A172 (cell line): ENCODE measurements around the gene SPPL2A. TPM values are rescaled to one million over a fixed set of nuclear protein-coding genes. Genes with fewer than 3 reads are reported as not detected.
"Not testable (repeated sequence)": the region's sequence is repeated elsewhere in the genome, so short reads cannot be mapped to it uniquely, and the experiment has no call there.

Source experiments
- DNase-seq: peaks from one replicate; pipeline ENCODE4 v3.0.0-alpha.2; 2015; ENCODE audit warnings: low spot score
- total RNA-seq: library from RNA; depleted of rRNA; stranded (reverse); fragments of >200 nt; shearing (Covaris generic); gene quantifications from 2 replicates; pipeline ENCODE4 v1.2.3, GENCODE V29; 2014; rRNA removed

The SPPL2A gene, protein sequence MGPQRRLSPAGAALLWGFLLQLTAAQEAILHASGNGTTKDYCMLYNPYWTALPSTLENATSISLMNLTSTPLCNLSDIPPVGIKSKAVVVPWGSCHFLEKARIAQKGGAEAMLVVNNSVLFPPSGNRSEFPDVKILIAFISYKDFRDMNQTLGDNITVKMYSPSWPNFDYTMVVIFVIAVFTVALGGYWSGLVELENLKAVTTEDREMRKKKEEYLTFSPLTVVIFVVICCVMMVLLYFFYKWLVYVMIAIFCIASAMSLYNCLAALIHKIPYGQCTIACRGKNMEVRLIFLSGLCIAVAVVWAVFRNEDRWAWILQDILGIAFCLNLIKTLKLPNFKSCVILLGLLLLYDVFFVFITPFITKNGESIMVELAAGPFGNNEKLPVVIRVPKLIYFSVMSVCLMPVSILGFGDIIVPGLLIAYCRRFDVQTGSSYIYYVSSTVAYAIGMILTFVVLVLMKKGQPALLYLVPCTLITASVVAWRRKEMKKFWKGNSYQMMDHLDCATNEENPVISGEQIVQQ
- 87.4 and 197 TPM in 2 replicates for total RNA-seq

DNA sequence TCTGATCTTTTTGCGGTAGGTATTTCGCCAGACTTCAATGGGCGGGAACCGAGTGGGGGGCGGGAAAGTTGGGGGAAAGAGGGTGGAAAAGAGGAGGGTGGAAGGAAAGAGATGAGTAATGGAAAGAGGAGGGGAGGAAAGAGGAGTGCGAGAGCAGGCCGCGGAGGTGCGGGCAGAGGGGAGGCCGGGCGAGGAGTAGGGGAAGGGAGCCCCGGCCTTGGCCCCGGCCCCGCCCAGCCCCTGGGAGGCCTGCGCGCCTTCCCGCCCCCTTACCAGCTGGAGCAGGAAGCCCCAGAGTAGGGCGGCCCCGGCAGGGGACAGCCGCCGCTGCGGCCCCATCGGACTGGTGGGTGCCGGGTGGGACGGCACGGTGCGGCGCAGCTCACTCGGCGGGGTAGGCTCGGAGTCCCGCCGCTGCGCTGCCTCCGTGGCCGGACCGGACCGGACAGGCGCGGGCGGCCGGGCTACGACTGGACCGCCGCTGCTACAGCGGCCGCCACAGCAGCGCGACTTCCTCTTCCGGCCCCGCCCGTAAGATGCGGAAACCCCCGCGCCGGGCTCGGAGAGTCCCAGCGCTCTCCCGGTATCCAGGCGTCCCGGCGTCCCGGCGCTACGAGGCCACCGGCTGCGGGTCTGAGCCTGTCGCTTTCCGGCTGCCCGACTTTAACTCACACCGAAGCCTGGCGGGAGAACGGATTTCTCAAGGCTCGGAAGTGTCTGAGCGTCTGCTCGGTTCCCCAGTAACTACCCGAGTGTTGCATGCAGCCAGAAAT lies at the start of gene SPPL2A:
TSS of gene SPPL2A (minus strand) at position 512 of the 773 bp plus-strand sequence. CDS start at position 339, 173 bp downstream.
- peak; percentile 86 for DNase-seq

DNA sequence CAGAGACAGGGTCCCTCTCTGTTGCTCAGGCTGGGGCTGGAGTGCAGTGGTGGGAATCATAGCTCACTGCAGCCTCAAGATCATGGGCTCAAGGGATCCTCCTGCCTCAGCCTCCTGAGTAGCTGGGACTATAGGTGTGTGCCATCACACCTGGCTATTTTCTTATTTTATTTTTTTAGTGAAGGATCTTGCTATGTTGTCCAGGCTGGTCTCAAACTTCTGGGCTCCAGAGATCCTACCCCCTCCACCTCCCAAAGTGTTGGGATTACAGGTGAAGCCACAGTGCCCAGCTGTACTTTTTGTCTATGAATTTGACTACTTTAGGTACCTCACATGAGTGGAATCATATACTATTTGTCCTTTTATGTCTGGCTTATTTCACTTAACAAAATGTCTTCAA lies 49.1 kb upstream of the SPPL2A start:
- DNase-seq, result no peak

DNA sequence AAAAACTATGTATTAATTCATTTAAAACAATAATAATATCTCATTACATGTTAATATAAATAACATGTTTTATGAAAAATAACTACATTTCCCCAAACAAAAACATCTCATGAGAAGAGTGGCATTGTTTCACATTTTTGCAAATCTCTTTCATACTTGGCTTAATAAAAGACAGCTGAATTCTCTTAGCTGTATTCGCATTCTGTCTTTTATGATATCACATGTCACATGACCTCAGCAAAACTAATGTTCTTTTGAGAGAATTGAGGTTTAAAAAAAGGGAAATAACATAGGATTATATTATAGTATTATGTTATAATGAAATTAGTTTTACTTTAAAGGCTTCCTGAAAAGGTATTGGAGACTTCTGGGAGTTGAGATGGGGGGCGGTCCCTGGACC lies 48.4 kb upstream of the SPPL2A start:
- no peak for DNase-seq

DNA sequence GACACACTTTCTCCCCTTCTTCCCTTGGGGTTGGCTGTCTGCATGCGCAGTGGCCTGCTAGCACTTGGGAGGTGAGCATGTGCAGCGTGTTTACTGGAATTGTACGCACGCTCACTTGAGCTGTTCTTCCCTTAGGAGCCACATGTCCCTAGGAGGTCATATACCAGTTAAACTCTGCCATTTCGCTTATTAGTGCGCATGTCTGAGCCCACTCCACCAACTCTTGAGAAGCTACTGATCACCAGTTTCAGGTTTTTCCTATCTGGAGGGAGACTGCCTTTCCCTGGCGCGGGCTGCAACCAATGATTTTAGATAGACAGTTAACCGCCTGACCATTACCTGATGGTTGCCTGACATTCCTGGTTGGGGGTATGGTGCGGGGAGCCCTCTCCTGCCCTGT lies 47.6 kb upstream of the SPPL2A start:
- DNase-seq, result no peak

DNA sequence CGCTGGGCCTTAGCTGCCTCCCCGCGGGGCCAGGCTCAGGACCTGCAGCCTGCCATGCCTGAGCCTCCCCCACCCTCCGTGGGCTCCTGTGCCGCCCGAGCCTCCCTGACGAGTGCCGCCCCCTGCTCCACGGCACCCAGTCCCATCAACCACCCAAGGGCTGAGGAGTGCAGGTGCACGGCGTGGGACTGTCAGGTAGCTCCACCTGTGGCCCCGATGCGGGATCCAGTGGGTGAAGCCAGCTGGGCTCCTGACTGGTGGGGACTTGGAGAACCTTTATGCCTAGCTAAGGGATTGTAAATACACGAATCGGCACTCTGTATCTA lies 46.6 kb upstream of the SPPL2A start:
- not testable (repeated sequence) for DNase-seq

DNA sequence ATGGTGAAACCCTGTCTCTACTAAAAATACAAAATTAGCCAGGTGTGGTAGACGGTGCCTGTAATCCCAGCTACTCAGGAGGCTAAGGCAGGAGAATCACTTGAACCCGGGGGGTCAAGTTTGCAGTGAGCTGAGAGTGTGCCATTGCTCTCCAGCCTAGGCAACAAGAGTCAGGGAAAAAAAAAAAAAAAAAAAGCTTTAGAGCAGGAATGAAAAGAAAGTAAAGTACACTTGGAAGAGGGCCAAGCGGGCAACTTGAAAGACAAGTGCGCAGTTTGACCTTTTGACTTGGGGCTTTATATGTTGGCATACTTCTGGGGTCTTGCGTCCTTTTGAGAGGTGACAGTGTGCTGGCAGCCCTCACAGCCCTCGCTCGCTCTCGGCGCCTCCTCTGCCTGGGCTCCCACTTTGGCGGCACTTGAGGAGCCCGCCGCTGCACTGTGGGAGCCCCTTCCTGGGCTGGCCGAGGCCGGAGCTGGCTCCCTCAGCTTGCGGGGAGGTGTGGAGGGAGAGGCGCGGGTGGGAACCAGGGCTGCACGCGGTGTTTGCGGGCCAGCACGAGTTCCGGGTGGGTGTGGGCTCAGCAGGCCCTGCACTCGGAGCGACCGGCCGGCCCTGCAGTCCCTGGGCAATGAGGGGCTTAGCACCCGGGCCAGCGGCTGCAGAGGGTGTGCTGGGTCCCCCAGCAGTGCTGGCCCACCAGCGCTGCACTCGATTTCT lies 46.1 kb upstream of the SPPL2A start:
- DNase-seq, result not testable (repeated sequence)

DNA sequence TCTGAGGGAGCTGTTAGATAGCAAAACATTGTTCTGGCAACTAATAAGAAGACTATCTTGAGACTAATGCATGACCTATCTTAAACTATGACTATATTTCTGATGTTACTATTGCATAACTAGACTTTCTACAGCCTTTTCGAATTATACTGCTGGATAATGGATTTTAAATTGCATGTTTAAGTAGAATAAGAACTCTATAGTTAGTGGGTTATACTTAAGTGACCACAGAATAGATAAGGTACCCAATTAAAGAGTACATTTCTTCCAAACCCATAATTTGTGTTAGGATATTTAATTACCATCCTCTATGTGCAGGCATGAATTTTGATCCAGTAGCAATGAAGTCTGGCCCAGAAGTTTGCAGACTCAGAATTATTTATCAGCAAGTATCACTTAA lies 44.6 kb upstream of the SPPL2A start:
- no peak for DNase-seq

DNA sequence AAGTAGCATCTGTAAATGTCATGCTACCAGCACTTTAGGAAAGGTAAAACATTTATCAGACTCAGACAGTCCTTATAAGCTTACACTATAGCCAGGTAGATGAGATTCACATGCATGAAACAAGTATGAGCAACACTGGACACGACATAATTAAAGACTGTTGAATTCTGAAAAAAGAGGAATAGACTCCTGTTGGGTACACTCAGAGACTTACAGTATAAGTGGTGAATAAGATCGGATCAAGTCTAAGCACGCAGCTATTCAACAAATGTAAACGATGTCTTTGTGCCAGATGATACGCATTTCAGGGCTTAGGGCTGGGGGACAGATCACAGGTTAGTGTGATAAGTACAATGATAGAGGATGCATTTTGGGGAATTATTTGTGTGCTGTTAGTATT lies 43.2 kb upstream of the SPPL2A start:
- no peak for DNase-seq

DNA sequence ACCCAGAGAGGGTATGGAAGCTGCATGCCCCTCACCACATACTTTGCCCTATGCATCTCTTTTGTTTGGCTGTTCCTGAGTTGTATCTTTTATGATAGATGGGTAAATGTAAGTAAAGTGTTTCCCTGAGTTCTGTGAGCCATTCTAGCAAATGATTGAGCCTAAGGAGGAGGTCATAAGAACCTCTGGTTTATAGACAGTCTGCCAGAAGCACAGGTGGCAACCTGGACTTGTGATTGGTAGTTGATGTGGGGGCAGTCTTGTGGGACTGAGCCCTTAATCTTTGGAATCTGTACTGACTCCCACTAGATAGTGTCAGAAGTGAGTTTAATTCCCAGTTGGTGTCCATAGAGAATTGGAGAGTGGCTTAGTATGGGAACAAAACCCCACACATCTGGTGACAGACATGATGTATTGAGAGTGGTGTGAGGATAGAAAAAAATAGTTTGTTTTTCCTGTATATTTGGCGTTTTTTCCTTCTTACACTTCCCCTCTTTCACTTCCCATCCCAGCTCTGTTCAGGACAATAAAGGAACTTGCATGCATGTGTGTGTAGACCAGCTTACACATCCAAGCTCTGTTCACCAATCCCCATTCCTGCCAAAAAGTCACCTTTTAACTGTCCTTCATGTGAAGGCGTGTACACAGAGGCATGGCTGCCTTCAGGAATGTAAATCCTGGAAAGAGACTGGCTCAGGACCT lies 38.1 kb upstream of the SPPL2A start:
- no peak for DNase-seq

DNA sequence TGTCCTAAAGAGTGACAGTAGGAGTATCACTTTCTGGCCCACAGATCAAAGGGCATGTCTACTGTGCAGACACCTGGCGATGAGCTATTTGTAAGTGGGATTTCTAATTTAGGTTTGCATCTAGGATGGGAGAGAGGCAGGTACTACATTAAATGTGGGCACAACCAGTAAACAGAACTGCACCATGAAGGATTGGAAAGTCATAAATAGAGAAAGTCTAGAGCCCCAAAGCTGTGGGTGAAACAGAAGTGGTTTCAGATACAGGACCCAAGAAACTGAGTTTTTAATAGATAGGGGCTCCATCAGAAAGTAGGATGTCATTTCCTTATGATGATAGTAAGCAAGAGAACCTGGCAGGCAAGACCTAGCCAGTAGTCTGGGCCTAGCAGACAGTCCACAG lies 35.2 kb upstream of the SPPL2A start:
- DNase-seq, result no peak

DNA sequence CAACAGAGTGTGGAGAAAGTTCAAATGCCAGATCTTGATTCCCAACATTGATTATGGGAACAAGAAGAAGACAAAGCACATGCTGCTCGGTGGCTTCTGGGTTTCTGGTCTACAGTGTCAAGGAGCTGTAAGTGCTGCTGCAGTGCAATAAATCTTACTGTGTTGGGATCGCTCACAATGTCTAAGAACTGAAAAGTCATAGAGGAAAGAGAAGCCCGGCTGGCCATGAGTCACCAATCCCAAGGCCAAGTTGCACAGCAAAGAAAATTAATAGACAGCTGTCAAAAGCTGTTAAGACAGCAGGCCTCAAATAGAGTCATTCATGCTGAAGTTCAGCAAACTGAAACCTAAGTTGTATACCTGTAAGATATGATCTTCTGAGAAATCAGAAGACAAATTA lies 33.2 kb upstream of the SPPL2A start:
- DNase-seq, result peak; percentile 6

DNA sequence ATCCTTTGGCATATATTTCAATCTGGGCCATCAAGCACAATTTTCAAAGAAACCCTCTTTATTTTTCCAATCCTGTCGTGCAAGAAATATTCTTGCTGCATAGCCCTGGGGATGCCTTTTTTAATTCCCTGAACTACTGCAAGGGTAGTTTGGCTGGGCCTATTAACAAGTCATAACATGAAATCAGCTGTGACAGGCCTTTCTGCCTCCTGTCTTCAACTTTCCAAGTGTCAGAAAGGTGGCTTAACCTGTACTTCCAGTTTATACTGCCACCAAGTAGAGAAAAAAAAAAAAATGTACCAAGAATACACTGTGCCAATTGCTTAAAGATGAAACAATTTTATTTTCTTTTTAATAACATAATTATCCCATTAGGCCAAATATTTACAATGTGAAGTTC lies 32.4 kb upstream of the SPPL2A start:
- DNase-seq, result no peak

DNA sequence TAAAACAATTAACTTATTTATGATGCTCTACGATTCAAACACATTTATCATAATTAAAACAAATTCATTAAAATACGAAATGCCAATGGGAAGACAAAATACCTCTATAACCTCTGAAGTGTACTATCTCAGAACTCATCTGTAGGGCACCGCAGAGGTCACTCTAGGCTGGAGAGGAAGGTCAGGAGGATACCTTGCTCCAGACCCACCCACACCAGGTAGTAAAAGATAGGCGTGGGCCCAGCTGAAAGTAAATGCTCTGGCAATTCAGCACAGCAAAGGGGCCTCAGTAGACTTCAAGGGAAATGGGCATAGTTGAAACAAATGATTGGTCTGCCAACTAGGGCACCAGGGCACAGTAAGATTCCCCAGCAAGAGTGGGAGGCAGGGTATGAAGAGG lies 26.0 kb upstream of the SPPL2A start:
- DNase-seq, result no peak

DNA sequence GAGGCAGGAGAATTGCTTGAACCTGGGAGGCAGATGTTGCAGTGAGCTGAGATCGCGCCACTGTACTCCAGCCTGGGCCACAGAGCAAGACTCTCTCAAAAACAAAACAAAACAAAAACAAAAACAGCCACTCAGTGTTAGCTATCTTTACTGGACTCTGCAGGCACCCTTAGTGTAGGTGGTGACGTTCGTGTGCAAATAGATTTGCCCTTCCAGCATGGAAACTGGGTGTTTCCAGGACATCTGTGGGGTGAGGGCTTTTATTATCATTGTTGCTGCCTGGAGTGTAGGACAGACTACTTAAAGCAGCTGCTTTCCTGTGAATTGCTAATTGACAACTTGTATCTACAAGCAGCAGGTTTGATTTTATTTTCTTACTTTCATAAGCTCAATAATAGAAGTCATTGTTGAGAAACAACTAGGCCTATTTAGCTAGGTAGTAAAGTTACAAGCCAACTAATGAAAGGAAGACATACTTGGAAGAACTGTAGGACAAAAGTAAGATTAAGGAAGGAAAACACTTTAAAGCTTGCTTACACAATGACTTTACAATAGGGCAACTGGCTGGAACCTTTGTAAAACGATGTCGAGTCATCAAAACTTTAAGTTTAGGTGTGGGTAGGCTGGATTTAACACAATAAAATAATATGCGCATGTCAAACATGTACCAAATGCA lies 25.4 kb upstream of the SPPL2A start:
- DNase-seq, result no peak

DNA sequence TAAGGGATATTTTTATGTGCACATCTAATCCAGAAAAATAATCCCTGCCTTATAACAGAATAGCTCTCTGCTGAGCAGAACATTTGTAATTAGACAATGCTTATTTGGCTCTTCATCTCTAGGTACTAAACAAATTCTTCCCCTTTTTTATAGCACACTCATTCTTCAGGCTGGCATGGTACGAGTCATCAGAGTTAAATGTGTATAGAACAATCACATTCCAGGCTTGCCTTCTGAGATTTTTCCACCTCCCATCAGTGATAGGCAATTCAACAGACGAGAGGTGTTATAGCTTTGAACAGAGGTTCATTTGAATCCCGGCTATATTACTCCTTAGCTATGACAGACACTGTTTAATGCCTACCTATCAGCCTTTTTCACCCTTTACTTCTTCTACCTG lies 21.4 kb upstream of the SPPL2A start:
- DNase-seq, result no peak

DNA sequence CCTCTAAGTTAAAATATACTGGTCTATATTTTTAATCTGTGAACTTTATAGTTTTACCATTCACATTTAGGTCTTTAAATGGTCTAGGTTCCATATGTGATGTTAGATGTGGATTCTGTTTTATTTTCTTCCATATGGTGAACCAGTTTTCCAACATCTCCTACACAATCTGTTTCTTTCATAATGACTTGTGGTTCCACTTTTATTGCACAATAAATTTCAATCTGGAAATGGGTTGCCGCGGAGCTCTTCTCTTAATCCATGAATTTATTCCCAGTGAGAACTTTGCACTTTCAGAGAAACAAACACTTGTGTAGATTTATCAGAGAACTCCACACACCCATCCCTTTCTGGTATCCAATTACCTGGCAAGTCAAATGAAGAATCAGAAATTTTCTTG lies 20.9 kb upstream of the SPPL2A start:
- DNase-seq, result no peak

DNA sequence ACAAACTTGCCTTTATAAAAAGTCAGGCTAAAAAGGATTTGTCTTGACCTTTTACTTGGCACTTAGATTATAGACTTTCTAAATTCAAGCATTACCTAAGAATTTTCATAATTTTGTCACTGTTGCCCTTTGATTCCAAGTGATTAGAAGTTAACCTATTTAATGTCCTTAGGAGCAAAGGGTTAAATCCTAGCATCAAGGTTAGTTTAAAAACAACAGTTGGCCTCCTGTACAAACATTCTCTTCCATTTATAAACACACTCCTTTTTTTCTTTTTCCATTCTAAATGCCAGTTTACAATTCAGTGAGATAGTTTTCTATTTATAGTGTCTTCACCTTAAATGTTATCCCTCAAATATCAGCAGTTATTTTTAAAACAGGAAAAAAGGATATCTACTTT lies 18.4 kb upstream of the SPPL2A start:
- DNase-seq, result no peak

DNA sequence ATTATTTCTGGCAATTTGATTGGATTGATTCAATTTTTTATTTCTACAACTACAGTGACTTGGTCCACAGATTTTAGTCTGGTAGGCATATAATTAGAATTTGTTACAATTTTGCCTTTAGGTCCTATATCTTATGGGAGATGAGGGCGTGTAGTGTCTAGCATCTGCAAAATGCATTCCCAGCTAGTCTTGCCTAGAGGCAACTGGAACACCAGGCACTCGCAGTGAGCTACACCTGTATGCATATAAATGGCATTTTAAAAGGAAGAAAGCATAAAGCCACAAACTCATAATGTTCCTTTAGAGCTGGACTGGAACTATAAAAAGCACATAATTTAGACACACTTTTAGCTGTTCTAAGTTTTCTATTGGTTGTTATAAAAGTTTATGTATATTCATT lies 17.9 kb upstream of the SPPL2A start:
- no peak for DNase-seq

DNA sequence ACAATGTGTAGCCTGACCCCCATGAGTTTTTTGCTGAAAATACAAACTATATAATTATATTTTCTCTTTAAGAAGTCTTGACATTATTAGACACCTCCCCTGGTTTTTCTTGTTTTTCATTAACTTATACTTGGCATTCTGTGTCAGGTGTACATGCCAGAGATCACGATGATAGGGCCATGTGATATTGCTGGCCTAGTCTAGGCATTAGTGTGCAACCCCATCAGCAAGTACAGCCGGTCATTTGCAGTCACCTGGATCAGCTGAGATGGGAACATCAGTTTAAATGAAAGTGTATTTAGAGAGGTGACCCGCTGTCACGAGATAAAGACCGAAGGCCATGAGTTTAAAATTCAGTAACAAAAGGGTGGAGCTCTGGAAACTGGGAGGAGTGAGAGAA lies 12.6 kb upstream of the SPPL2A start:
- DNase-seq, result no peak

DNA sequence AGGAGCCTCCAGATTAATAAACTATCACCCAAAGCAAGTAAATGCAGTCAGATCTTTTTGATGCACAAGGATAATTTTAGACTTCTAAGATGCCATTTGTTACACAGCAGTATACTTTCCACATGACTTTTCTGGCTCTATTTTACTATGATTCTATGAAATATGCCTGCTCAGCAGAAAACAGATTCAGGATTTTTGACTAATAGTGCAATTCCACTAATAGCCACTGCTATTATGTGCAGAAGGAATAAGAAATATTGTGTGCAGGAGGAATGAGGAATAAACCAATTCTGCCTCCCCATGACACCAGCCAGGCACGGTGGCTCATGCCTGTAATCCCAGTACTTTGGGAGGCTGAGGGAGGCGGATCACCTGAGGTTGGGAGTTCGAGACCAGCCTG lies 11.5 kb upstream of the SPPL2A start:
- no peak for DNase-seq

DNA sequence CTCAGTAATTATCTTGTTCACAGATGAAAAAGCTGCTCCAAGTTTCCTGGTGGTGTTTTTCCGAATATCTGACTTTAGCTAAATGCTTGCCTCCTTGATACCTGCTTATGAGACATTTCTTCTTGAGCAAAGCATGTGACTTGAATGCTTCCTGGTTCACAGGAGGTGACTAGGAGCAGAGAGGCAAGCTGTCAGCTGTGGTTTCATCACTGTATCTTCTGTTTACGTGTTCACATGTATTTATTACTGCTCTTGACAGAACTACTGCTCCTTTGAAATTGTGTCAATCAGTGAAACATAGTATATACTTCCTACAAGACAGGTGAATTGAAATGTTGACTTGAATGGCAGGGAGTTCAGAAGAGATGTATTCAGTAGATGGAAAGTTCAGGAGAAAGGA lies 8.9 kb upstream of the SPPL2A start:
- no peak for DNase-seq
